Right atrium auricular region (tissue), 2 donors: Measurements from ENCODE around the gene CLECL1. TPM values are rescaled to one million over a fixed set of nuclear protein-coding genes. Genes with fewer than 3 reads are reported as not detected.
A peak's percentile ranks its signal among the peaks of the same experiment; 100 is the strongest.

ENCODE experiments used
- DNase-seq: peaks from one replicate; pipeline ENCODE4 v3.0.0-alpha.2; 2019; ENCODE audit warnings: low spot score
- H3K27ac ChIP-seq, 2 donors: fragments of 200-600 bp; sonication (generic); 1 replicate in 1 of 2; 2 replicates in 1 of 2; pipeline ENCODE4 v1.5.1; 2016 to 2019
- H3K27me3 ChIP-seq, 2 donors: fragments of 200-600 bp; sonication (generic); one replicate each; pipeline versions ENCODE4 v1.5.1 to v1.6.0; 2017 to 2019
- H3K36me3 ChIP-seq: fragments of 200-600 bp; sonication (generic); one replicate; pipeline ENCODE4 v1.5.1; 2016
- H3K4me1 ChIP-seq, 2 donors: fragments of 200-600 bp; sonication (generic); one replicate each; pipeline versions ENCODE4 v1.5.1 to v1.6.0; 2017 to 2019
- H3K4me3 ChIP-seq, 2 donors: fragments of 200-600 bp; sonication (generic); 1 replicate in 1 of 2; 2 replicates in 1 of 2; pipeline ENCODE4 v1.5.1; 2017 to 2019; ENCODE audit warnings: mild to moderate bottlenecking in 1 of 2, moderate library complexity in 1 of 2
- H3K9me3 ChIP-seq, 2 donors: fragments of 200-600 bp; sonication (generic); one replicate each; pipeline ENCODE4 v1.5.1; 2019
- CTCF ChIP-seq, 2 donors: fragments of 200-600 bp; sonication (generic); IDR thresholded peaks; one replicate each; pipeline ENCODE4 v1.5.1; 2019; ENCODE audit warnings: antibody characterized with exemption in 2 of 2
- total RNA-seq, 2 donors: library from RNA; depleted of rRNA; stranded (reverse); fragments of >200 nt; gene quantifications; one replicate each; pipeline ENCODE4 v1.1.0, GENCODE V29; 2016

The CLECL1 gene
- total RNA-seq, 2 donors from 2014 or later = not detected

GRCh38 chr12:9750276-9751203 lies 17.6 kb upstream of the CLECL1 start:
- no peak for DNase-seq
- Histone ChIP-seq H3K4me1 (no peaks in the 10 kb centered on the region), H3K27me3 (no peaks in the 10 kb centered on the region), H3K4me3 (no peak overlapping the region), H3K36me3 (no peaks in the 10 kb centered on the region), H3K27ac (no peak overlapping the region), H3K9me3 (no peaks in the 10 kb centered on the region)
- peak; percentile 86 to 92 for TF ChIP-seq CTCF (IDR thresholded peaks at IDR 0.05)

GRCh38 chr12:9749640-9750039 lies 16.7 kb upstream of the CLECL1 start:
- no peak overlapping the region for H3K4me3 ChIP-seq
- H3K9me3 ChIP-seq = no peaks in the 10 kb centered on the region
- H3K27ac ChIP-seq = no peak overlapping the region
- no peaks in the 10 kb centered on the region for H3K27me3 ChIP-seq
- DNase-seq = no peak
- no peak for TF ChIP-seq CTCF (IDR thresholded peaks at IDR 0.05)
- no peaks in the 10 kb centered on the region for H3K4me1 ChIP-seq
- no peaks in the 10 kb centered on the region for H3K36me3 ChIP-seq

- no peak for TF ChIP-seq CTCF (IDR thresholded peaks at IDR 0.05)
- Histone ChIP-seq H3K4me3 (no peak overlapping the region), H3K9me3 (no peaks in the 10 kb centered on the region), H3K36me3 (no peaks in the 10 kb centered on the region), H3K4me1 (peaks cover 0 to 10% of the 10 kb centered on the region in 2 donors), H3K27me3 (no peaks in the 10 kb centered on the region), H3K27ac (no peak overlapping the region)
- no peak for DNase-seq
These were observed 12.3 kb upstream of the CLECL1 start for GRCh38 chr12:9745199-9745598.

GRCh38 chr12:9742661-9743060 lies 9.8 kb upstream of the CLECL1 start:
- H3K4me1 ChIP-seq = peaks cover 0 to 10% of the 10 kb centered on the region in 2 donors
- no peaks in the 10 kb centered on the region for H3K9me3 ChIP-seq
- H3K27me3 ChIP-seq = no peaks in the 10 kb centered on the region
- no peak for DNase-seq
- H3K36me3 ChIP-seq = no peaks in the 10 kb centered on the region
- no peak for TF ChIP-seq CTCF (IDR thresholded peaks at IDR 0.05)
- no peak overlapping the region for H3K27ac ChIP-seq
- no peak overlapping the region for H3K4me3 ChIP-seq

GRCh38 chr12:9741726-9742125 lies 8.8 kb upstream of the CLECL1 start:
- H3K27me3 ChIP-seq = no peaks in the 10 kb centered on the region
- no peak for DNase-seq
- H3K4me1 ChIP-seq = peaks cover 0 to 10% of the 10 kb centered on the region in 2 donors
- H3K27ac ChIP-seq = no peak overlapping the region
- H3K4me3 ChIP-seq = no peak overlapping the region
- no peak for TF ChIP-seq CTCF (IDR thresholded peaks at IDR 0.05)
- no peaks in the 10 kb centered on the region for H3K36me3 ChIP-seq
- H3K9me3 ChIP-seq = no peaks in the 10 kb centered on the region
